GM12878 (cell line): ENCODE measurements around the gene CC2D1B. TPM values are rescaled to one million over a fixed set of nuclear protein-coding genes. Genes with fewer than 3 reads are reported as not detected.

Experiments used
- ATAC-seq: fragments of 200-7000 bp; cut with Tn5 transposase; 3 replicates; pipeline ENCODE4 v1.9.1; 2020; ENCODE audit warnings: mild to moderate bottlenecking, moderate library complexity
- BruUV-seq: library from RNA; stranded (reverse); fragments of 400-500 nt; replicated peaks from 2 replicates; lab custom pipeline; 2021; lab: Mats Ljungman, UMichigan
- CTCF ChIA-PET: fragments of 300-600 bp; sonication (Branson Sonifier 250); formaldehyde crosslinking; extraction: SDS; loops from one replicate; lab custom pipeline; 2021; ENCODE audit warnings: inconsistent platforms; lab: Yijun Ruan, JAX
- POLR2A ChIA-PET: fragments of 350-600 bp; formaldehyde crosslinking; extraction: SDS; loops from one replicate; lab custom pipeline; 2021; ENCODE audit warnings: inconsistent platforms; lab: Charles Lee
- RAD21 ChIA-PET: fragments of 300-600 bp; sonication (Branson Sonifier 250); formaldehyde crosslinking; loops from one replicate; lab custom pipeline; 2023; ENCODE audit warnings: antibody characterized with exemption; ENCODE audit not compliant: unreplicated experiment; lab: Charles Lee
- SMC1A ChIA-PET: fragments of 300-600 bp; sonication (Branson Sonifier 250); formaldehyde crosslinking; loops from one replicate; lab custom pipeline; 2023; ENCODE audit not compliant: unreplicated experiment, uncharacterized antibody; lab: Charles Lee
- DNase-seq: peaks from one replicate; pipeline ENCODE4 v3.0.0-alpha.2; 2011; ENCODE audit warnings: low read depth, low spot score
- FAIRE-seq: peaks from 3 replicates; lab custom pipeline; 2011; peaks lifted over from hg19 to GRCh38; lab: Jason Lieb, UNC
- H2AFZ ChIP-seq: 2 replicates; pipeline ENCODE4 v1.6.0; 2011; ENCODE audit warnings: low read depth, low read length, control low read depth; ENCODE audit not compliant: control insufficient read depth
- H3K27ac ChIP-seq: 2 replicates; pipeline ENCODE4 v1.5.1; 2011; ENCODE audit warnings: control low read depth; ENCODE audit not compliant: control insufficient read depth, insufficient read depth
- H3K27me3 ChIP-seq, 2 experiments: replicated peaks in 1 of 2; 2 replicates each; pipeline versions ENCODE4 v1.6.0 to v1.6.1; 2011; ENCODE audit warnings: low read length in 1 of 2; ENCODE audit not compliant: control insufficient read depth in 2 of 2, insufficient read depth in 2 of 2
- H3K36me3 ChIP-seq, 2 experiments: 2 replicates each; pipeline ENCODE4 v1.5.1; 2011; ENCODE audit warnings: low read length in 1 of 2; ENCODE audit not compliant: control insufficient read depth in 2 of 2, insufficient read depth in 2 of 2
- H3K4me1 ChIP-seq: 2 replicates; pipeline ENCODE4 v1.6.1; 2011; ENCODE audit warnings: mild to moderate bottlenecking, low read length, moderate library complexity, mixed read lengths; ENCODE audit not compliant: control insufficient read depth, insufficient read depth
- H3K4me2 ChIP-seq: 2 replicates; pipeline ENCODE4 v1.6.0; 2011; ENCODE audit warnings: control low read depth; ENCODE audit not compliant: control insufficient read depth, insufficient read depth
- H3K4me3 ChIP-seq: fragments of 200-600 bp; sonication (generic); 2 replicates; pipeline ENCODE4 v1.5.1; 2016
- H3K79me2 ChIP-seq: 2 replicates; pipeline ENCODE4 v1.6.0; 2011; ENCODE audit warnings: low read length; ENCODE audit not compliant: control insufficient read depth, insufficient read depth
- H3K9ac ChIP-seq: 2 replicates; pipeline ENCODE4 v1.8.0; 2011; ENCODE audit warnings: low read length, control low read depth, mixed read lengths; ENCODE audit not compliant: control insufficient read depth, insufficient read depth
- H3K9me3 ChIP-seq: replicated peaks from 3 replicates; pipeline ENCODE4 v1.5.1; 2011; ENCODE audit warnings: mild to moderate bottlenecking, low read length; ENCODE audit not compliant: control insufficient read depth, insufficient read depth
- H4K20me1 ChIP-seq: 2 replicates; pipeline ENCODE4 v1.6.0; 2011; ENCODE audit not compliant: control insufficient read depth, insufficient read depth
- ATF7 ChIP-seq: fragments of 450-650 bp; IDR thresholded peaks from 2 replicates; pipeline ENCODE4 v1.6.1; 2016; ENCODE audit warnings: low read depth, mild to moderate bottlenecking
- CBX5 ChIP-seq: sonication (generic); IDR thresholded peaks from 2 replicates; pipeline ENCODE4 v1.6.1; 2016; ENCODE audit warnings: low read depth, moderate library complexity, mild to moderate bottlenecking, inconsistent platforms
- CREM ChIP-seq: IDR thresholded peaks from 2 replicates; pipeline ENCODE4 v1.6.1; 2014; ENCODE audit warnings: antibody characterized with exemption, low read depth
- FOXM1 ChIP-seq: IDR thresholded peaks from 2 replicates; pipeline ENCODE4 v1.6.1; 2012; ENCODE audit warnings: low read depth, mild to moderate bottlenecking, inconsistent platforms, low read length, moderate library complexity
- GABPA ChIP-seq: IDR thresholded peaks from 2 replicates; pipeline ENCODE4 v1.6.1; 2014; ENCODE audit warnings: antibody characterized with exemption, low read depth, mild to moderate bottlenecking, inconsistent platforms
- HCFC1 ChIP-seq: fragments of 150-350 bp; IDR thresholded peaks from 2 replicates; pipeline ENCODE4 v1.6.1; 2014; ENCODE audit warnings: low read length
- HDGF ChIP-seq: fragments of 450-650 bp; IDR thresholded peaks from 2 replicates; pipeline ENCODE4 v1.6.1; 2016; ENCODE audit warnings: antibody characterized with exemption
- IRF3 ChIP-seq: fragments of 450-650 bp; IDR thresholded peaks from 2 replicates; pipeline ENCODE4 v1.6.1; 2014; ENCODE audit warnings: mild to moderate bottlenecking
- KDM1A ChIP-seq: fragments of 200-600 bp; sonication (generic); IDR thresholded peaks from 2 replicates; pipeline ENCODE4 v1.6.1; 2016; ENCODE audit warnings: borderline replicate concordance
- MXI1 ChIP-seq: fragments of 150-350 bp; IDR thresholded peaks from 2 replicates; pipeline ENCODE4 v1.6.1; 2011; ENCODE audit warnings: low read depth, mild to moderate bottlenecking, inconsistent platforms, low read length, improper control_type of control experiment
- NR2F1 ChIP-seq: fragments of 450-650 bp; conservative IDR thresholded peaks from 2 replicates; pipeline ENCODE4 v1.6.1; 2017; ENCODE audit warnings: mild to moderate bottlenecking
- NRF1 ChIP-seq: conservative IDR thresholded peaks from 2 replicates; pipeline ENCODE4 v1.6.1; 2011; ENCODE audit warnings: mild to moderate bottlenecking, low read depth, low read length, improper control_type of control experiment
- PML ChIP-seq: IDR thresholded peaks from 2 replicates; pipeline ENCODE4 v1.6.1; 2012; ENCODE audit warnings: low read length, inconsistent platforms
- SIN3A ChIP-seq: IDR thresholded peaks from 2 replicates; pipeline ENCODE4 v1.6.1; 2012; ENCODE audit warnings: low read depth, low read length, improper control_type of control experiment
- SKIL ChIP-seq: fragments of 450-650 bp; IDR thresholded peaks from 2 replicates; pipeline ENCODE4 v1.6.1; 2017; ENCODE audit warnings: mild to moderate bottlenecking, low read depth, inconsistent platforms; ENCODE audit not compliant: poor library complexity, severe bottlenecking
- ZBTB11 ChIP-seq: fragments of 450-650 bp; formaldehyde crosslinking; IDR thresholded peaks from 2 replicates; pipeline ENCODE4 v1.5.0; 2022; ENCODE audit warnings: mild to moderate bottlenecking, missing genetic modification characterization
- ZNF207 ChIP-seq: fragments of 450-650 bp; IDR thresholded peaks from 2 replicates; pipeline ENCODE4 v1.6.1; 2014; ENCODE audit warnings: antibody characterized with exemption, mild to moderate bottlenecking, borderline replicate concordance
- ZSCAN29 ChIP-seq: fragments of 450-650 bp; IDR thresholded peaks from 2 replicates; pipeline ENCODE4 v1.6.1; 2017; ENCODE audit warnings: mild to moderate bottlenecking, moderate library complexity
- WGBS: methylation state at CpG from one replicate; pipeline ENCODE4 v1.1.6; 2016; ENCODE audit warnings: low lambda C conversion rate; ENCODE audit not compliant: insufficient replicate concordance, insufficient coverage; ENCODE audit errors: missing lambda C conversion rate; 5-methylcytosine and 5-hydroxymethylcytosine counted together
- in situ Hi-C: fragments of 300-500 bp; cut with MboI; formaldehyde crosslinking; loops from 9 replicates; pipeline ENCODE4 v1.14.3; 2018; ENCODE audit warnings: mixed read lengths
- intact Hi-C: fragments of 100-400 bp; cut with micrococcal nuclease; formaldehyde crosslinking; loops from one replicate; pipeline ENCODE4 v1.14.2; 2022; ENCODE audit not compliant: unreplicated experiment
- polyA plus RNA-seq, 11 experiments: library from polyadenylated mRNA; depleted of rRNA in 4 of 11; unstranded in 6 of 11; stranded (reverse) in 5 of 11; fragments of >200 nt; fragmentation: Nextera tagmentation in 4 of 11; fragmentation: Illumina TruSeq in 1 of 11; extraction: Ambion mirVana in 4 of 11; extraction: Trizol in 1 of 11; gene quantifications; 1 replicate in 1 of 11; 2 replicates in 10 of 11; pipeline versions ENCODE4 v1.2.1 to v1.2.3, GENCODE V29; 2011 to 2016; ENCODE audit warnings: inconsistent platforms in 2 of 11, missing spikeins in 2 of 11, low read depth in 1 of 11
- total RNA-seq, 4 experiments: library from RNA; depleted of rRNA in 3 of 4; stranded (reverse); fragments of >200 nt in 3 of 4; fragmentation: Illumina TruSeq in 1 of 4; extraction: Trizol in 1 of 4; gene quantifications; 2 replicates each; pipeline versions ENCODE4 v1.2.1 to v1.2.3, GENCODE V29; 2013 to 2021

Gene CC2D1B
- total and polyA plus RNA-seq, 10 of the 15 experiments (the other 5 are each of a cell fraction or from before 2014, with no cell fraction given) = 0.90 to 29.4 (median 14.5) TPM

GRCh38 chr1:52321061-52321460, 44.9 kb downstream of the CC2D1B start:
- ChIA-PET RAD21 (no interaction called here), POLR2A (no interaction called here), SMC1A (no interaction called here), CTCF (no interaction called here)
- Histone ChIP-seq H3K36me3 (no peaks in the 10 kb centered on the region), H3K9me3 (no peaks in the 10 kb centered on the region), H3K27ac (no peak overlapping the region), H2AFZ (no peak overlapping the region), H3K4me3 (no peak overlapping the region), H3K27me3 (no peaks in the 10 kb centered on the region), H3K4me1 (no peaks in the 10 kb centered on the region), H4K20me1 (no peaks in the 10 kb centered on the region), H3K79me2 (no peaks in the 10 kb centered on the region), H3K9ac (no peak overlapping the region), H3K4me2 (no peak overlapping the region)
- intact Hi-C loops = no loop called here
- no TSS peak for BruUV-seq
- DNase-seq = no peak
- ATAC-seq = no peak
- no peak for TF ChIP-seq NRF1
- TF ChIP-seq KDM1A = no peak
- TF ChIP-seq CBX5 = no peak
- no peak for TF ChIP-seq ATF7
- TF ChIP-seq ZNF207 = no peak
- no peak for TF ChIP-seq ZBTB11 (CRISPR knock-in tag)
- no peak for TF ChIP-seq PML
- TF ChIP-seq HCFC1 = no peak
- no peak for TF ChIP-seq FOXM1
- TF ChIP-seq MXI1 = no peak
- no peak for TF ChIP-seq HDGF
- TF ChIP-seq IRF3 = no peak
- no peak for TF ChIP-seq GABPA
- no peak for TF ChIP-seq ZSCAN29
- TF ChIP-seq NR2F1 = no peak
- no peak for TF ChIP-seq SIN3A
- no peak for TF ChIP-seq SKIL
- no peak for TF ChIP-seq CREM
- 98% methylated on average over 2 of the region's 2 CpGs for WGBS
- no peak for FAIRE-seq
- in situ Hi-C loops = no loop called here
